CD4-positive, alpha-beta T cell treated with Interleukin-2 at 100 ng/mL for 4 hours (primary cell): ENCODE measurements around the gene NACC2.
"Not testable (repeated sequence)": the region's sequence is repeated elsewhere in the genome, so short reads cannot be mapped to it uniquely, and the experiment has no call there.

Experiments
- DNase-seq: peaks from one replicate; pipeline ENCODE4 v3.0.0-alpha.2; 2020; ENCODE audit warnings: low spot score

NACC2 gene

GRCh38 chr9:135975834-135976233 is 119.3 kb downstream of the NACC2 start:
- no peak for DNase-seq

DNA sequence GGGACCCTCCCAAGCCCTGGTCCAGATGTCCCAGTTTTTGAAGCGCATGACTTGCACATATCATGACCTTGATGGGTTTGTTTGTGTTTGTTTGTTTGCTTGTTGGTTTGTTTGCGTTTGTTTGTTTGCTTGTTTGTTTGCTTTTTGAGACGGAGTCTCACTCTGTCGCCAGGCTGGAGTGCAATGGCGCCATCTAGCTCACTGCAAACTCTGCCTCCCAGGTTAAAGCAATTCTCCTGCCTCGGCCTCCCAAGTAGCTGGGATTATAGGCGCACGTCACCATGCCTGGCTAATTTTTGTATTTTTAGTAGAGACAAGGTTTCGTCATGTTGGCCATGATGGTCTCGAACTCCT is 120.9 kb downstream of the NACC2 start:
- DNase-seq = no peak

- no peak for DNase-seq
Observed at GRCh38 chr9:135973277-135974219, 121.5 kb downstream of the NACC2 start.

GRCh38 chr9:135971892-135972291 is 123.2 kb downstream of the NACC2 start:
- DNase-seq = peak; percentile 38

- DNase-seq = no peak
Observed at GRCh38 chr9:135971111-135971766, 123.8 kb downstream of the NACC2 start.

DNA sequence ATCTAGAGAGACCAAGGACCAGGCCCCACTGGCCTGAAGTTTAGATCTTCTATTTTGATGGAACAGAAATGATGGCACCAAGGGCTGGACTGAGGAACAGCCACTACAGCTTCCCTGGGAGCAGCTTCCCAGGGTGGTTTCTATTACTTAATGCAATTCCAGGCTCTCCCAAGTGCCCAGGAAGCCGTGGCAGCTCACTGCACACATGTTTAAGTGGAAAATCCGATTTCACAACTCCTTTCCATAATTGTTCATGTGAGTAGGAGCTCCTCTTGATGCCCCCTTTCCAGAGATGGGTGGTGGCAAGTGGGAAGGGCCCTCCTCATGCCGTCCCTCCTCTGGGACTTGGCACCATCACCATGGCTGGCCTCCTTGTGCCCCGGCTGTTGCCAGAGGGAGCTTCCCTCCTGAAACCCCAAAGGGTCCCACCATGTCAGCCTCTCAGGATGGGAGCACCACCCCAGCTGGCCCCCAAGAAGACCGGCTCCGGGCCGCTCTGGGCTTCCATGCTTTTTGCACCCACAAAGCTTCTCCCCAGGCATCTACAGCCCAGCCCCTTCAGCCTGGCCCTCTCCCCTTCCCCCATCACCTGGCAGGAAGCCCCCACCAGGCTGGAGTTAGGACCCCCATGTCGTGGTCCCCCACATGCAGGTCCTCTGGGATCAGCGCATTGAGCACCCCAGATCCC is 124.8 kb downstream of the NACC2 start:
- DNase-seq = no peak

DNA sequence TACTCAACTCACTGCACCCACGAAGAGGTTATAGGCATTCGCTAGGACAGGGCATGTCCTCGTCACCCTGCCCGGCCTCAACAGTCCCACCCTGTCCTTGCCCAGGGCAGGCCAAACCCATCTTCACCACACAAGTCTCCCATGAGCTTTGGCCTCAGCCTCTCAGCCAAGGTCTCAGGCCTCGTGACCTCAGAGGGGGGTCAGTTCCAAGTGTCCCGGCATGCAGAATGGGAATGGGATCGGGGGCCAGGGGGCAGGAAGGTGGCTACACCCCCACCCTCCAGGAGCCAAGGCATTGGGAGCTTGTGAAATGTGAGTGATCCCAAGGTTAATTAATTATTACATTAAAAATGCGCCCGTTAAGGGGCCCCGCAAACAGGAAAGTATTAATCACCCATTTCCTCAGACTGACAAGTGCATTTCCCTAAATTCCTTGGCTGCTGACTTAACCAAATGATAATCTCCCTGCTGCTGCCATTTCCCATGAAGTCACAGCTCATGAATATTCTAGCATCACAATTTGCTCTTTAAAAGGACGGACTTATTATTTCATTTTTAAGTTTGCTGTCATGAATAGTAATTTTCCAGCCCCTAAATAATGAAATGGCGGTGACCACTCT is 125.9 kb downstream of the NACC2 start:
- DNase-seq = no peak

DNA sequence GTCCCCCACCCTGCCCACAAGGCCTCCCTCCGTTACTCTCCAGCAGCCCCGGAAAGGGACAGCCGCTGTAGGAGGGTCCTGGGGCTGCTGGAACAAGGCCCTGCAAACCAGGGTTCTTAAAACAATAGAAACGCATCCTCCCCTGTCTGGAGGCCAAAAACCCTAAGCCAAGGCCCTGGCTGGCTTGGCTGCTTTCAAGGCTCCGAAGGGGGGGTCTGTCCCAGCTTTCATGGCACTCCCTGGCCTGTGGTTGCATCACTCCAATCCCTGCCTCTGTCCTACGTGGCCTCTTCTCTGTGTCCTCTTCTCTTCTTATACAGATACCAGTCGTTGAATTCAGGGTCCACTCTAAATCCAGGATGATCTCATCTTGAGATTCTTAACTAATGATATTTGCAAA is 126.5 kb downstream of the NACC2 start:
- DNase-seq = no peak

DNA sequence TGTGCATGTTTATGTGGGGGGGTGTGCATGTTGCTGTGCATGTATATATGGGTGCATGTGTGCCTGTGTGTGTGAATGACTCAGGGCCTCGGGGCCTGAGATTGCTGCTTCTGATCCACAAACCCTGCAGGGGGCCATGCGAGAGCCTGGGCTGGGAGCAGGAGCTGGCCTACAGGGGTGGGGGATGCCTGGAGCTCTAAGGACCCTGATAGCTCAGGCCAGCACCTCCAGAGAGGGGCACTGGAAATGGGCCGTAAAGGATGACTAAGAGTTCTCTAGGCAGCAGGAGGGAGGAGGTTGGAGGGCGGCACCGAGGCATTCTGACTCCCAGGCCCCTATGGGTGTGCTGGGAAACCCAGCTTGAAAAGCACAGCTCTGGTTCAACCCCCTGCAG is 127.0 kb downstream of the NACC2 start:
- DNase-seq = no peak

- not testable (repeated sequence) for DNase-seq
Observed at GRCh38 chr9:135966916-135967260, 128.2 kb downstream of the NACC2 start.

GRCh38 chr9:135965124-135965756 is 129.8 kb downstream of the NACC2 start:
- DNase-seq = no peak

DNA sequence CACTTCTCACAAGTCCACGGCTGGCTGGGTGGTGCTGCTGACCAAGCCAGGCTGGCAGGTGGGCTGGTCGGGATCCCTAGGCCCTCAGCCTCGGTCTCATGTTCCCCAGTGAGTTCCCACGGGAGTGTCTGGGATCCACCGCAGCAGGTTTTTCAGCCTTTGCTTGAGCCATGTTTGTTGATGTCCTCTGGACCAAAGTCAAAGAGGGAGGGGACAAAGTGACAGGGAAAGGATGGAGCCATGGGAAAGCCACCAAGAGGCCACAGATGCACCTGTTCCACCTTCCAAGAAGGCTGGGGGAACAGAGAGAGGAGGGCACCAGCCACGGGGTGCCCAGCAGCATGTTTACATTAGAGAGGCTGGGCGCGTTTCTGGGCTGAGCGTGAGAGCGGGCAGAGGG is 131.2 kb downstream of the NACC2 start:
- no peak for DNase-seq

- no peak for DNase-seq
Observed at GRCh38 chr9:135963338-135963737, 131.8 kb downstream of the NACC2 start.

DNA sequence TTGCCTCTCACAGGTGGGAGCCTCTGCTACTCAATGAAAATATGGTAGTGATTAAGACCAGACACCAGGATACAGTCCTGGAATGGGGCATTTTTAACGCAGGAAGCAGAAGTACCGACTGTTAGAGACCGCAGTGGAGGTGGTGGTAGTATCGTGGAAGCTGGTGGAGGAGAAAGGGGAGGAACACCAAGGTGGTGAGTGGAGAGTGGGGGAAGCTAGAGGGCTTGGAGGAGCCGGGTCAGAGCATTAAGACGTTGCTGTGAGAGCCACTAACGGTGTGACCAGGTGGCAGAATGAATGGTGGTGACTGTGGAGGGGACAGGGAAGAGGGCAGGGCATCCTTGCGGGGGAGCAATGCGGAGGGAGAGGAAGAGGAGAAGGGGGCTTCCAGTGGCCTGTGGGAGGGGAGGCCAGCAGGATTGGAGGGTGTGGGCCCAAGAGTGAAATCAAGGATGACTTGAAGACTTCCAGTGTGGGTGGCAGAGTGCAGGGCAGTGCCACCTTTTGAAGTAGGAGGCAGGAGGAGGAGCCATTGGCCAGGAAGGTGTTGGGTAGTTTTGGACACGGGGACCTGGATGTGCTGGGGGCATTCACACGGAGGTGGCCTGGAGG is 132.3 kb downstream of the NACC2 start:
- DNase-seq = no peak

DNA sequence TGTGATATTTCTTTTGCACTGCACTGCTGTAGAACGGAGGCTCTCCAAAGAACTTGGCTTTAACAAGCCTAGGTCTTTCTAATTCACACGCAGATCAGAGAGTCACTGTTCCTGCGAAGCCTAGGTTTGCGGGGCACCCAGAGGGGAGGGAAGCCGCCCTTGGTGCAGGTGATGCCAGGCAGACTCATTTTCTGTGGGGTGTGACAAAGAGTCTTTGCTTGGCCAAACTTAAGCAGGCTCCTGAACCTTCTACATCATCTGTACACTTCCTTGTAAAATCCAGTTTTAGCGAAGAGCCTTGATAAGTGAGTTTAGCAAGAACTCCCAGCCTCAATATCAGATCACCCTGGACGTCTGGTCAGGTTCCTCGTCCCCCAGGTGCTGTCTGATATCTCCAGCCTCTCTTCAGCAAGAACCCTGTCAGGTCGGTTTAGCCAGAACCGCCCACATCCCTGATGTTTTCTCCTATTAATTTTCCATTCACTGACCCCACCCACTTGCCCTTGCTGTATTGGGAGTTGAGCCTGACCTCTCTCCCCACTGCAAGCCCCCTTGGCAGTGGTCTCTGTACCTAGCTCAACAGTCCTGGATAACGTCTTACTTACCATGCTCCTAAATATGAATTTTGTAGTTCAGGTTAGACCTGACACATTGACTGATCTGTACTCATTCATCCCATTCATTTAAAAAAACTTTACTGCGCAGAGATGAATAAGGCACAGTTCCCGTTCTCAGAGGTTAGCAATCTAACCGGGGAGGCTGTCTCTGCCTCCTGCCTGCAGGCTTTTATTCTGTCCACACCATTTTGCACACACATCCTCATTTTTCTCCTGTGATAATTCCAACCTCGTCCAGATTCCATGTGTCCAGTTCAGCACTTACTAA is 133.0 kb downstream of the NACC2 start:
- no peak for DNase-seq

- peak; percentile 94 for DNase-seq
Observed at GRCh38 chr9:135961277-135961715, 133.8 kb downstream of the NACC2 start, which contains the start of gene UBAC1. TSS of gene UBAC1 (minus strand) at chr9:135961373. CDS start at chr9:135961162, 211 bp downstream.

GRCh38 chr9:135960411-135961276 is 134.4 kb downstream of the NACC2 start:
- DNase-seq = no peak

DNA sequence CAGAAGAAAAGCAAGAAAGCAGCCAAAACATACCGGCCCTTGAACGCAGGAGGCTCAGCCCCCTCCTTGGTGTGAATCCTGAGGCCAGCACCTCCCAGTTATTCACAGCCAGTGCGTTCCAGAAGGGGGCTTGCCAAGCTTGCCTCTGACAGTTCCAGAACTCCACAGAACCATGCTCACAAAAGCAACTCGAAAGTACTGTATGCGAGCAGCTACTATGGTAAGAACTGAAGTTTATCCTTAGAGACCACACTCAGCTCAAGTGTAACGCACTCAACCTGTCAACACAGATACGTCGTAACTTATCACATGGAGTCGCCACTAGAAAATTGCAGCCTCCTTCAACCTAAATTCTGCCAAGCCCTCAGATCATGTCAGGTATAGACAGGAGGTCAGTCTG is 135.3 kb downstream of the NACC2 start:
- no peak for DNase-seq

- no peak for DNase-seq
Observed at GRCh38 chr9:135958485-135958884, 136.6 kb downstream of the NACC2 start.
